Testis (tissue), 3 donors: Measurements from ENCODE around the gene ALOX15. TPM values are rescaled to one million over a fixed set of nuclear protein-coding genes. Genes with fewer than 3 reads are reported as not detected.

Experiments
- DNase-seq: peaks from one replicate; pipeline ENCODE4 v3.0.0-alpha.2; 2019
- H3K27ac ChIP-seq, 2 donors: fragments of 200-600 bp; sonication (generic); one replicate each; pipeline ENCODE4 v1.5.1; 2019
- H3K27me3 ChIP-seq: fragments of 200-600 bp; sonication (generic); one replicate; pipeline ENCODE4 v1.5.1; 2019
- H3K36me3 ChIP-seq: fragments of 200-600 bp; sonication (generic); one replicate; pipeline ENCODE4 v1.5.1; 2017; ENCODE audit warnings: low read depth; ENCODE audit errors: missing control alignments
- H3K4me1 ChIP-seq: fragments of 200-600 bp; sonication (generic); one replicate; pipeline ENCODE4 v1.5.1; 2019
- H3K4me3 ChIP-seq, 2 donors: fragments of 200-600 bp; sonication (generic); one replicate each; pipeline ENCODE4 v1.5.1; 2017 to 2019
- H3K9me3 ChIP-seq: fragments of 200-600 bp; sonication (generic); one replicate; pipeline ENCODE4 v1.5.1; 2017
- CTCF ChIP-seq, 3 experiments: fragments of 450-650 bp in 2 of 3; fragments of 200-600 bp in 1 of 3; sonication (generic) in 1 of 3; IDR thresholded peaks; one replicate each; pipeline ENCODE4 v1.5.1; 2016 to 2019; ENCODE audit warnings: antibody characterized with exemption in 3 of 3, mild to moderate bottlenecking in 2 of 3, moderate library complexity in 1 of 3
- POLR2A ChIP-seq: fragments of 450-650 bp; IDR thresholded peaks from one replicate; pipeline ENCODE4 v1.6.1; 2017; ENCODE audit warnings: antibody characterized with exemption, mild to moderate bottlenecking, moderate library complexity
- WGBS, 2 donors: methylation state at CpG; one replicate each; pipeline ENCODE4 v1.1.5; 2018; 5-methylcytosine and 5-hydroxymethylcytosine counted together
- intact Hi-C: fragments of 100-400 bp; cut with DNase I; formaldehyde crosslinking; loops from one replicate; pipeline ENCODE4 v1.15.1; 2023; ENCODE audit warnings: low total_unique reads
- polyA plus RNA-seq: library from polyadenylated mRNA; stranded (reverse); fragments of 350-450 nt; fragmentation: Illumina TruSeq; extraction: RNeasy Lipid Tissue Mini Kit (QIAGEN cat#74804); gene quantifications from one replicate; pipeline ENCODE4 v1.2.3, GENCODE V29; 2014; ENCODE audit warnings: low read depth, low replicate concordance; ENCODE audit not compliant: insufficient read depth
- total RNA-seq, 2 donors: library from RNA; depleted of rRNA; stranded (reverse); fragments of >200 nt; gene quantifications; one replicate each; pipeline ENCODE4 v1.2.3, GENCODE V29; 2016

The ALOX15 gene
- total and polyA plus RNA-seq, 3 donors from 2014 or later, result 1.3 to 5.2 (median 2.4) TPM

GRCh38 chr17:4617090-4617489 is 24.4 kb downstream of the ALOX15 start:
- Histone ChIP-seq H3K4me3 (no peak overlapping the region), H3K27ac (no peak overlapping the region), H3K36me3 (no peaks in the 10 kb centered on the region), H3K4me1 (no peaks in the 10 kb centered on the region), H3K27me3 (no peaks in the 10 kb centered on the region), H3K9me3 (no peaks in the 10 kb centered on the region)
- no peak for DNase-seq
- TF ChIP-seq POLR2A (no peak), CTCF (IDR thresholded peaks at IDR 0.05) (no peak)
- intact Hi-C loops, result no loop called here
- WGBS, 2 donors, result 93% methylated on average over 17 of the region's 17 CpGs

- DNase-seq, result no peak
- 86 to 88% methylated on average over 9 of the region's 9 CpGs for WGBS, 2 donors
- H3K9me3 ChIP-seq, result no peaks in the 10 kb centered on the region
- H3K4me1 ChIP-seq, result no peaks in the 10 kb centered on the region
- H3K27ac ChIP-seq, result no peak overlapping the region
- no peaks in the 10 kb centered on the region for H3K36me3 ChIP-seq
- no peak for TF ChIP-seq POLR2A
- no peak for TF ChIP-seq CTCF (IDR thresholded peaks at IDR 0.05)
- H3K4me3 ChIP-seq, result no peak overlapping the region
- intact Hi-C loops, result no loop called here
- no peaks in the 10 kb centered on the region for H3K27me3 ChIP-seq
Observed at GRCh38 chr17:4616476-4616875, 25.0 kb downstream of the ALOX15 start.

- Histone ChIP-seq H3K36me3 (no peaks in the 10 kb centered on the region), H3K4me3 (no peak overlapping the region), H3K27ac (no peak overlapping the region), H3K4me1 (peaks cover 30% of the 10 kb centered on the region), H3K27me3 (no peaks in the 10 kb centered on the region), H3K9me3 (no peaks in the 10 kb centered on the region)
- WGBS, 2 donors, result 91% methylated on average over 6 of the region's 6 CpGs
- intact Hi-C loops, result no loop called here
- no peak for DNase-seq
- TF ChIP-seq CTCF (IDR thresholded peaks at IDR 0.05) (no peak), POLR2A (no peak)
Observed at GRCh38 chr17:4610656-4611055, 30.8 kb downstream of the ALOX15 start.

- WGBS, 2 donors, result 80 to 94% methylated on average over 5 of the region's 5 CpGs
- intact Hi-C loops, result no loop called here
- Histone ChIP-seq H3K4me3 (no peak overlapping the region), H3K4me1 (peaks cover 35% of the 10 kb centered on the region), H3K27ac (no peak overlapping the region), H3K36me3 (no peaks in the 10 kb centered on the region), H3K9me3 (no peaks in the 10 kb centered on the region), H3K27me3 (no peaks in the 10 kb centered on the region)
- TF ChIP-seq POLR2A (no peak), CTCF (IDR thresholded peaks at IDR 0.05) (no peak)
- DNase-seq, result no peak
Observed at GRCh38 chr17:4610162-4610561, 31.3 kb downstream of the ALOX15 start.

GRCh38 chr17:4609761-4610160 is 31.7 kb downstream of the ALOX15 start:
- Histone ChIP-seq H3K4me3 (no peak overlapping the region), H3K27me3 (no peaks in the 10 kb centered on the region), H3K36me3 (no peaks in the 10 kb centered on the region), H3K9me3 (no peaks in the 10 kb centered on the region), H3K4me1 (peaks cover 39% of the 10 kb centered on the region), H3K27ac (no peak overlapping the region)
- intact Hi-C loops, result no loop called here
- TF ChIP-seq CTCF (IDR thresholded peaks at IDR 0.05) (no peak), POLR2A (no peak)
- WGBS, 2 donors, result 83 to 89% methylated on average over 7 of the region's 7 CpGs
- no peak for DNase-seq
